GM12864 (cell line): ENCODE data around the gene TJP3.
"Not testable (repeated sequence)": the region's sequence is repeated elsewhere in the genome, so short reads cannot be mapped to it uniquely, and the experiment has no call there.

ENCODE experiments used
- DNase-seq: peaks from one replicate; pipeline ENCODE4 v3.0.0-alpha.2; 2011; ENCODE audit warnings: low read depth
- H3K4me3 ChIP-seq: 2 replicates; pipeline ENCODE4 v1.5.1; 2011; ENCODE audit warnings: mild to moderate bottlenecking, low read depth, low read length, control low read depth
- TF ChIP-seq, protein P1 (sequence below): IDR thresholded peaks from 2 replicates; pipeline ENCODE4 v1.5.1; 2011; ENCODE audit warnings: low read depth, mild to moderate bottlenecking, moderate library complexity, low read length, control low read depth, inconsistent platforms; ENCODE audit errors: missing control alignments

Gene TJP3

DNA sequence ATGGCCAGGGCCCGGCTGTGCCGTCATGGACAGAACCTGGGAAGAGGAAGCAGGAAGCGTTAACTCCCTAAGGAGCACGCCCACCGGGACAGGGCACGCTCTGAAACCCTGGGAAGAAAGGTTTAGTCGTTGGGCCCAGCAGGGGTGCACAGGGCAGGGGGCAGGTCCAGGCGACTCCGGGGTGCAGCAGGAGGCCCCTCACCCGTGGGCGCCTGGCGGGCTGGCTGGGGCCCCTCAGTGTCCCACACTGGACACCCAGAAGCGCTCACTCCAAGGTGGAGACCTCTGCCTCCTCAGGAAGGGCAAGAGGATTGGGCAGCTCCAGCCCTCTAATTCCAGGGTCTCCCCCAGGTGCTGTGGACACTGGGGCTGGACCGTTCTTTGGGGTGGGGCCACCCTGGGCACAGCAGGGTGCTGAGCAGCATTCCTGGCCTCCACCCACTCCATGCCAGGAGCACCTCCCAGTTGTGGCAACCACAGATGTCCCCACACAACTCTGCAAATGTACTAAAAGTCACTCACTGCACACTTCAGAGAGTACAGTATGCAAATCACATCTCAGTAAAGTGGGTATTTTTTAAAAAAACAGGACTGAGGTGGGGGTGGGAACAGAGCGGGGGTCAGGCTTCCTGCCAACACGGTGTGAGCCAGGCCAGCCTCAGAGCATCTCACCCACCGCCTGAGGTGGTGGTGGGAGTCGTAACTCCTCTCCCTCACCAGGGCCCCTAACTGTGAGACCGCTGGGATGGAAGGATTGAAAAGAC is 43.1 kb upstream of the TJP3 start:
- no peak overlapping the region for H3K4me3 ChIP-seq
- no peak for DNase-seq
- TF ChIP-seq, protein P1, sequence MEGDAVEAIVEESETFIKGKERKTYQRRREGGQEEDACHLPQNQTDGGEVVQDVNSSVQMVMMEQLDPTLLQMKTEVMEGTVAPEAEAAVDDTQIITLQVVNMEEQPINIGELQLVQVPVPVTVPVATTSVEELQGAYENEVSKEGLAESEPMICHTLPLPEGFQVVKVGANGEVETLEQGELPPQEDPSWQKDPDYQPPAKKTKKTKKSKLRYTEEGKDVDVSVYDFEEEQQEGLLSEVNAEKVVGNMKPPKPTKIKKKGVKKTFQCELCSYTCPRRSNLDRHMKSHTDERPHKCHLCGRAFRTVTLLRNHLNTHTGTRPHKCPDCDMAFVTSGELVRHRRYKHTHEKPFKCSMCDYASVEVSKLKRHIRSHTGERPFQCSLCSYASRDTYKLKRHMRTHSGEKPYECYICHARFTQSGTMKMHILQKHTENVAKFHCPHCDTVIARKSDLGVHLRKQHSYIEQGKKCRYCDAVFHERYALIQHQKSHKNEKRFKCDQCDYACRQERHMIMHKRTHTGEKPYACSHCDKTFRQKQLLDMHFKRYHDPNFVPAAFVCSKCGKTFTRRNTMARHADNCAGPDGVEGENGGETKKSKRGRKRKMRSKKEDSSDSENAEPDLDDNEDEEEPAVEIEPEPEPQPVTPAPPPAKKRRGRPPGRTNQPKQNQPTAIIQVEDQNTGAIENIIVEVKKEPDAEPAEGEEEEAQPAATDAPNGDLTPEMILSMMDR: no peak

DNA sequence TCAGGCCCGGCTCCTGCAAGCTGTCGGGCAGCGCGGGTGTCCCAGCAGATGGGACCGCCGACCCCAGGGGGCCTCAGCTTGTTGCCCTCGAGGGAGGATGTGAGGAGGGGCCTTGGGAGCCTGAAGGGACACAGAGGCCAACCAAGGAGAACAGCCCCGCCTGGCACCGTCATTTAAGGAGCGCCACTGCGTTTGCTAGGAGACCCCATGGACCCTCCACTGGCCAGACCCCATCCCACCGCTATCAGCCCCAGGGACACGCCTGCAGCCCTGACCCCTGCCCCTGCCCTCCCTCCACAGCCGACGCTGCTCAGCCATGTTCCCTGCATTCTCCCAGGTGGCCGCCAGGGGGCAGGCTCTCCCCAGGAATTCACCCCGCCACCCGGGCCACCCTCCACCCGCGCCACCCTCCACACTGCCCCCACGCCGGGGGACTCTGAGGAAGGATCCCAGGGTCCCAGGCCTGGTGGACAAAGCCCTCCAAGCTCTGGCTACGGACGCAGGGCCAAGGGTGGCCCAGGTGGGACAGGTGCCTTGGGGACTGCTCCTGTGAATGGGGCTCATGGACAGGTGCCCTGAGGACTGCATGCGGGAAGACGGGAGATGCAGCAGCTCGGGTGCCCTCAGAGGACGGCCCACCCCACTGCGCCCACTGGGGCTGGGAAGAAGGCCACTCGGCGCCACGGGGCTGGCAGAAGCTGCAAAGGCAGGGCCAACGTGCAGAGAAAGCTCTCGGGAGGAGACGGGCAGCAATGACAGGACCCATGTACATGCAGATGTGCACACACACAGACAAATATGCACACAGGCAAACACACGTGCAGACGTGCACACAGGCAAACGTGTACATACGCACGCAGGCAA is 42.3 kb upstream of the TJP3 start:
- no peak overlapping the region for H3K4me3 ChIP-seq
- TF ChIP-seq, protein P1: peak; percentile 92
- no peak for DNase-seq

DNA sequence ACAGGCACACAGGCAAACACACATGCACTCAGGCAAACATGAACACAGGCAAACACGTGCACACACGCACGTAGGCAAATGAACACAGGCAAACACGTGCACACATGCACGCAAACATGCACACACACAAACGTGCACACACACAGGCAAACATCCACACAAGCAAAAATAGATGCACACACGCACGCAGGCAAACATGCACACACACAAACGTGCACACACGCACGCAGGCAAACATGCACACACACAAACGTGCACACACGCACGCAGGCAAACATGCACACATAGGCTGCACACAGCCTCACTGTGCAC is 41.7 kb upstream of the TJP3 start:
- H3K4me3 ChIP-seq, DNase-seq: not testable (repeated sequence)

DNA sequence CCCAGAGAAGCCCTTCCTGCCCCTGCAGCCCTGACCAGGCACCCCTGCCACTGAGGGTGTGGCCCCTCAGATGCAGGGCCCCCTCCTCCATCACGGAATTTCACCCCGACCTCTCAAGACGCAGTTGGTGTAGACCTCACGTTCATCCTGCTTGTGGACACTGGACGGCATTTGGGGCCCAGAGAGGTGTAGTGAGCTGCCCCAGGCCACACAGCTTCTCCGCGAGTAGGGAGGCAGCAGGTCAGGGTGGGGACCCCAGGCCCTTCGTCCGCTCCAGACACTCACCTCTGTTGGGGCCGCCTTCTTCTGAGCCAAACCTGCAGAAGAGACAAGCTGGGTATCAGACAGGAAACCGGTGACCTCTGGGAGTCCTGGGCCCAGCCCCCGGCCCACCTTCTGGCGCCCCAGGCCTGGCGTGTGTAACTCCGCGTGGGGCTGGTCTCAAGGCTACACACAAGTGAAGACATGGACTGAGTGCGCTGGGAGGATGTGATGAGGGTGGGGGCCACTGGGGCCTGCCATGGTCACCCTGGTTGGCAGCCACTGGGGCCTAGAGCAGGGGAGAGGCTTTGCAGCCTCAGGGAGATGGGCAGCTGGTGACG is 41.0 kb upstream of the TJP3 start:
- DNase-seq: no peak
- no peak overlapping the region for H3K4me3 ChIP-seq
- TF ChIP-seq, protein P1: no peak

DNA sequence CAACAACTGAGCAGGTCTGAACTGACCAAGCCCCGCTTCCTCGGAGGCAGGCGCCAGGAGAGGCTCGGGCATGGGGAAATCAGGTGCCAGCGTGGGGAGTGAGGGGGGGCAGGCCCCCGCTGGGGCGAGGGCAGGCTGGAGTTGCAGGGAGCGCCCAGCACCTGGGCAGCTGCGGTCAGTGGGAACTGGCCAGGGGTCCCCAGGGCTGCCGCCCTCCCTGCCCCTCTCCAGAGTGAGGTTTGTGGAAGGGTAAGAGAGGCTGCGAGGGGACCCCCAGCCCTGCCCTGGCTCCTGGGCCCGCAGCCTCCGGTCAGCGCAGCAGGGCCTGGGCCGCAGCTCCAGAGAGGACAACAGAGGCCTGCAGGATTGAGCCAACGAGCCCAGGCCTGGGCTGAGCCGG is 40.4 kb upstream of the TJP3 start:
- H3K4me3 ChIP-seq: no peak overlapping the region
- DNase-seq: no peak
- TF ChIP-seq, protein P1: no peak

DNA sequence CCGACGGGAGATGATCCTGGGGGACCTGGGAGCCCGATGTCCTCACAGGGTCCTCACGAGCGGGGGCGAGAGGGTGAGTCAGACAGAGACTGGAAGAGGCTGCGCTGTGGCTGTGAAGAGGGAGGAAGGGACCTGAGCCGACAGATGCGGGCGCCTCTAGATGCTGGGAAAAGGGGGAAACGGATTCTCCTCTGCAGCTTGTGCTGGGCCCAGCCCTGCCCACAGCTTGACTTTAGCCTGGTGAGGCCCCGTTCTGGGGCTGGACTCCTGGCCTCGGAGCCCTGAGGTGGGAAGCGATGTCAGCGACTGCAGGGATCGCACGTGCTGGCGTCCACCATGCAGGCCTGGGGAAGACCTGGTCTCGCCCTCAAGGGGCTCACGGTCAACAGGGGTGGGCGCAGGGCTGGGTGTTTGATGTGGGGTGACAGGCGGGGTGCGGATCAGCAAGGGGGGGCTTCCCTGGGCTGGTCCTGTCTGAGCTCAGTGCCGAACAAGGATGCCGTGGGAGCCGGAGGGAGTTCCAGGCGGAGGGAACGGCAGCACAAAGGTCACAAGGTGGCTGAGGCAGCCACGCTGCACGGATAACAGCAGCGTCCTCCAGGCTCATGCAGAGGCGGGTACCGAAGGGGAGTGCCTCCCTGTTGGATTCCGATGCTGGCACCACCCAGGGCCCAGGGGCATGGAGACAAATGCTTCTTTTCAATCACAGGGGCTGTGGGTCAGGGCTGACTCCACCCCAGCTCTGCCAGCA is 39.7 kb upstream of the TJP3 start:
- TF ChIP-seq, protein P1: no peak
- DNase-seq: no peak
- no peak overlapping the region for H3K4me3 ChIP-seq
